ENCODE results near the gene MKNK1.

Gene MKNK1

GRCh38 chr1:46520063-46520911 is 83.8 kb downstream of the MKNK1 start:
- no peak for FAIRE-seq

- FAIRE-seq, result no peak
These were observed 84.9 kb downstream of the MKNK1 start for GRCh38 chr1:46519209-46519608.

GRCh38 chr1:46517932-46518498 is 86.1 kb downstream of the MKNK1 start:
- no peak for FAIRE-seq

- no peak for FAIRE-seq
These were observed 87.0 kb downstream of the MKNK1 start for GRCh38 chr1:46517010-46517600.

GRCh38 chr1:46516200-46516950 is 87.7 kb downstream of the MKNK1 start:
- FAIRE-seq, result no peak

GRCh38 chr1:46515576-46515975 is 88.5 kb downstream of the MKNK1 start:
- no peak for FAIRE-seq

GRCh38 chr1:46513536-46513935 is 90.5 kb downstream of the MKNK1 start:
- no peak for FAIRE-seq

GRCh38 chr1:46512792-46513190 is 91.3 kb downstream of the MKNK1 start:
- FAIRE-seq, result no peak

- no peak for FAIRE-seq
These were observed 91.8 kb downstream of the MKNK1 start for GRCh38 chr1:46512135-46512791.

GRCh38 chr1:46510998-46511365 is 93.1 kb downstream of the MKNK1 start:
- FAIRE-seq, result no peak

GRCh38 chr1:46510341-46510997 is 93.6 kb downstream of the MKNK1 start:
- FAIRE-seq, result no peak

- FAIRE-seq, result no peak
These were observed 95.3 kb downstream of the MKNK1 start for GRCh38 chr1:46508757-46509156.
